ENCODE results near the gene NMRAL1.

- TF ChIP-seq POLR2A (IDR thresholded peaks at IDR 0.05) (no peak), CTCF (IDR thresholded peaks at IDR 0.05 in 4 of 5, conservative IDR thresholded peaks at IDR 0.05 in 1 of 5) (no peak)
These were observed 21.9 kb upstream of the NMRAL1 start for GRCh38 chr16:4496305-4496704.
